Neuron (in vitro differentiated cells): ENCODE results near the gene PRSS33.

Source experiments
- H2AFZ ChIP-seq: one replicate; pipeline ENCODE4 v1.6.1; 2013; ENCODE audit warnings: low read depth, mild to moderate bottlenecking, inconsistent platforms, low read length, moderate library complexity
- H3K27me3 ChIP-seq: one replicate; pipeline ENCODE4 v1.6.1; 2013; ENCODE audit warnings: low read length; ENCODE audit not compliant: insufficient read depth
- H3K36me3 ChIP-seq: one replicate; pipeline ENCODE4 v1.6.1; 2013; ENCODE audit warnings: low read length; ENCODE audit not compliant: insufficient read depth
- H3K4me1 ChIP-seq: one replicate; pipeline ENCODE4 v1.6.1; 2013; ENCODE audit warnings: low read length; ENCODE audit not compliant: insufficient read depth
- H3K4me3 ChIP-seq: 2 replicates; pipeline ENCODE4 v1.5.1; 2013; ENCODE audit warnings: mild to moderate bottlenecking, low read length, moderate library complexity
- H3K9me3 ChIP-seq: one replicate; pipeline ENCODE4 v1.6.1; 2013; ENCODE audit warnings: low read length

The PRSS33 gene

DNA sequence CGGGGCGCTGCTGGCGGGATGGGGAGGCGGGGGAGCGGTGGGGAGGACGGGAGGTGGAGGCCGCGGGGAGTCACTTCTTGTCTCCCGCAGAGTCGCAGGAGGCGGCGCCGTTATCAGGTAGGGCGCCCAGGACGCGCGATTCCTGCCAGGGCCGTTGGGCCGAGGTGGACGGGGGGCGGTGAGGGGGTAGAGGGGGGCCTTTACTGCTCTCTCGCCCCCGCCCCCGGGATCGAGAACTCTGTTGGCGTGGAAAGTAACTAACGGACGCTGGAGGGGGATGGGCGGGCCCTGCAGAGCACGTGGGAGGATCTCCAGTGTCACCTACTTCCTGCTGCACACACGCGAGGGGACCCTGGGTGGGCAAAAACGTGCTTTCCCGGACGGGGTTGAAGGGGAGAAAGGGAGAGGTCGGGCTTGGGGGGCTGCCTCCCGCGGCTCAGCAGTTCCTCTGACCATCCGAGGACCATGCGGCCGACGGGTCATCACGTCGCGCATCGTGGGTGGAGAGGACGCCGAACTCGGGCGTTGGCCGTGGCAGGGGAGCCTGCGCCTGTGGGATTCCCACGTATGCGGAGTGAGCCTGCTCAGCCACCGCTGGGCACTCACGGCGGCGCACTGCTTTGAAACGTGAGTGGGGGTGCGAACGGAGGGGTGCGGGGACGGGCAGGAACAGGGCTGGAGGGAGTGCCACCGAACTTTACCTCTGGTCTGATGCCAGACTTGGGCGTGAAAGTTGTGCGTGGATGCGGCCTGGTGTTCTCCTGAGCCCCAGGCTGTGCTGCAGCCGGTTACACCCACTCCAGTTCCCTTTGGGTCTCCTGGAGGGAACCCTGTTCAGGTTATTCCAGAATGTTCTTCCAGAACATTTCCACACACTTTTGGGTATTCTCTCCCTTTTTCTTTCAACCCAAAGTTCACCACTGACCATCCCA lies 30.2 kb upstream of the PRSS33 start:
- no peak overlapping the region for H3K4me3 ChIP-seq
- H2AFZ ChIP-seq: no peak overlapping the region
- no peaks in the 10 kb centered on the region for H3K4me1 ChIP-seq
- H3K36me3 ChIP-seq: no peaks in the 10 kb centered on the region
- no peaks in the 10 kb centered on the region for H3K9me3 ChIP-seq
- peaks cover 16% of the 10 kb centered on the region for H3K27me3 ChIP-seq

DNA sequence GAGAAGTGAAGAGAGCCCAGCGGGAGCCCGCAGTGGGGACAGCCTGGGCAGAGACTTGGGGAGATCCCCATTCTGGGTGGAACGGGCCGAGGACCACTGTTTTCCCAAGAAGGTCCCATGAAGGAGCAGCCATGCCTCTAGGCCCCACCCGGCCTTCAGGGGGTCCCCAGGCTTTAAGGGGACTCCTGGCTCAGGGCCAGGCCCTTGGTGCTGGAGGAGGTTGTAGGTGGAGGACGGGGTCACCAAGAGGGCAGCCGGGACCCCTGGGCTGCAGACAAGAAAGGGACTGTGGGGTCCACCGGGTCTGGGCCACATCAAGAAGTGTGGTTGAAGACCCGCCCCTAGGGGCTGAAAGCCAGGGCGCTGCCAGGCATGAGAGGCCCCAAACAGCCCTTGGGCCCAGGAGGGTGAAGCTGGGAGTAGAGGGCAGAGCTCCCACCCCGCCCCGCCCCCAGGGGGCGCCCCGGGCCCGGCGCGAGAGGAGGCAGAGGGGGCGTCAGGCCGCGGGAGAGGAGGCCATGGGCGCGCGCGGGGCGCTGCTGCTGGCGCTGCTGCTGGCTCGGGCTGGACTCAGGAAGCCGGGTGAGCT lies 29.5 kb upstream of the PRSS33 start, which contains the start of gene PRSS21:
PRSS21 (plus strand) TSS at position 487 of the 589 bp plus-strand sequence; CDS start at position 519, 32 bp downstream.
- H3K9me3 ChIP-seq: no peaks in the 10 kb centered on the region
- no peak within 1 kb of the TSS for H2AFZ ChIP-seq
- no peaks in the 10 kb centered on the region for H3K36me3 ChIP-seq
- H3K4me1 ChIP-seq: no peaks in the 10 kb centered on the region
- peaks cover 22% of the 10 kb centered on the region for H3K27me3 ChIP-seq
- H3K4me3 ChIP-seq: no peak within 1 kb of the TSS

DNA sequence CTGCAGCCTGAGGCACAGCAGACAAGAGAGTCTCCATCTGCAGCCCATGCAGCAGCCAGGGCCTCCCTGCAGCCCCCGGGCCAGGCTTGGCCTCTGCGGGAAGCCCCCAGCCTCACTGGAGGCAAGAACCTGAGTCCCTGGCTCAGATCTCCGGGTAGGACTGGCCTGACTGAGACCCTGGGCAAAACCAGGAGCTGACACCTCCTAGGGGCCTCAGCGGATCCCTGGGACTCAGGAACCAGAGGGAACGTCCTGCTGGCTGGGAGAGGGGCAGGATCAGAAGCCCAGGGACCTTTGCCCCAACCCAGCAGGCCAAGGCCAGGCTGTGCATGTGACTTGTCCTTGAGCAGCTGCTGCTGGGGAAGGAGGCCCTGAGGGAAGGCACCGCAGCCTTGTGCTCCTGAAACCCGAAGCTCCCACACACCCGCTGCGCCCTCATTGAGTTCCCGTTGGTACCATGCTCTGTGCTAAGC lies 28.0 kb upstream of the PRSS33 start:
- Histone ChIP-seq H3K27me3 (peaks cover 23% of the 10 kb centered on the region), H3K4me3 (no peak overlapping the region), H3K4me1 (no peaks in the 10 kb centered on the region), H3K36me3 (no peaks in the 10 kb centered on the region), H2AFZ (no peak overlapping the region), H3K9me3 (no peaks in the 10 kb centered on the region)

DNA sequence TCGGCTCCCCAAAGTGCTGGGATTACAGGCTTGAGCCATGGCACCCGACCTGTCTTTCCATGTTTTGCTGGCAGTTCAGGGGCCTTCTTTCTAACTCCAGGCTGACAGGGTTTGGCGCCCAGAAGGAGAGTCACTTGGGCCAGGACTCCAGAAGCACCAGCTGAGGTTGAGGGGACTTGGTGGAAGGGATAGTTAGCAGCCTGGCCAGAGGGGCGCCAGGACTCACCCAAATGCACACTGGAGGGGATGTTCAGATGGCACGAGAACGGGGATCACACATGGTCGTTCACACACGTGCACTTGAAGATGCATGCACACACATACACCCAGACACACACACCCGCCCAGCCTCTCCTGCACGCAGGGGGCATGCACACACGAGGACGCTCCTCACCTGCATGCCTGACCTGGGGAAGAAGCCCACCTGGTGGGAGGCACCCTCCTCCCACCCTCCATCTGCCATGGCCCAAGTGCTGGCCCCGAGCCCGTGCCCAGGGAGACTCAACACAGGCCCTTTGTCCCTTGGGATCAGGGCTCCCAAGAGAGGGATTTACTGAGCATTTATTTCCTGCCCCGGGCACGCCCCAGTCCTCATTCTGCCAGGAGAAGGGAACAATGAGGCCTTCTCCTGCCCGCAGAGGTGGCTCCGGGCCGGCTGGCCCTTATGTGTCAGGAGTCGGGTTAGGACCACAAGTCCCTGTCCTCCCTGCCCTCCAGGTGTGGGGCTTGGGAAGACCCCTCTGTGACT lies 27.4 kb upstream of the PRSS33 start:
- no peaks in the 10 kb centered on the region for H3K36me3 ChIP-seq
- no peak overlapping the region for H3K4me3 ChIP-seq
- H3K4me1 ChIP-seq: no peaks in the 10 kb centered on the region
- no peak overlapping the region for H2AFZ ChIP-seq
- peaks cover 19% of the 10 kb centered on the region for H3K27me3 ChIP-seq
- no peaks in the 10 kb centered on the region for H3K9me3 ChIP-seq

DNA sequence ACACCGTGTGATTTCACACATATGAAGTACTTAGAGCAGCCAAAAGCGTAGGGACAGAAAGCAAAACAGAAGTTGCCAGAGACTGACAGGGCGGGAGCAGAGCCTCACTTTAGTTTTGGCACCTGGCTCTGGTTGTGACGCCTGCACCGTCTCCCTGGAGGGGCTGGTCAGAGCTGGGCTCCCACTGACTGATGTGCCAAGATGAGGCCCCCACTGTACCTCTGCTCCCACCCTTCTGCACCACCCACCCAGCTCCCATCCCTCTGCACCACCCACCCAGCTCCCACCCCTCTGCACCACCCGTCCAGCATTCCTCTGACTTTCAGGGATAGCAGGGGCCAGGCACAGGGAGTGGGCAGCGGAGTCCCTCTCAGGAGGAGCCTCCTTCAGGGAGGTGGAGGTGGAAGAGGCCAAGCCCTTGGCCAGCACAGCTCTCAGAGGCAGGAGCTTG lies 26.4 kb upstream of the PRSS33 start:
- no peak overlapping the region for H2AFZ ChIP-seq
- peaks cover 19% of the 10 kb centered on the region for H3K27me3 ChIP-seq
- no peaks in the 10 kb centered on the region for H3K4me1 ChIP-seq
- H3K36me3 ChIP-seq: no peaks in the 10 kb centered on the region
- no peak overlapping the region for H3K4me3 ChIP-seq
- no peaks in the 10 kb centered on the region for H3K9me3 ChIP-seq

DNA sequence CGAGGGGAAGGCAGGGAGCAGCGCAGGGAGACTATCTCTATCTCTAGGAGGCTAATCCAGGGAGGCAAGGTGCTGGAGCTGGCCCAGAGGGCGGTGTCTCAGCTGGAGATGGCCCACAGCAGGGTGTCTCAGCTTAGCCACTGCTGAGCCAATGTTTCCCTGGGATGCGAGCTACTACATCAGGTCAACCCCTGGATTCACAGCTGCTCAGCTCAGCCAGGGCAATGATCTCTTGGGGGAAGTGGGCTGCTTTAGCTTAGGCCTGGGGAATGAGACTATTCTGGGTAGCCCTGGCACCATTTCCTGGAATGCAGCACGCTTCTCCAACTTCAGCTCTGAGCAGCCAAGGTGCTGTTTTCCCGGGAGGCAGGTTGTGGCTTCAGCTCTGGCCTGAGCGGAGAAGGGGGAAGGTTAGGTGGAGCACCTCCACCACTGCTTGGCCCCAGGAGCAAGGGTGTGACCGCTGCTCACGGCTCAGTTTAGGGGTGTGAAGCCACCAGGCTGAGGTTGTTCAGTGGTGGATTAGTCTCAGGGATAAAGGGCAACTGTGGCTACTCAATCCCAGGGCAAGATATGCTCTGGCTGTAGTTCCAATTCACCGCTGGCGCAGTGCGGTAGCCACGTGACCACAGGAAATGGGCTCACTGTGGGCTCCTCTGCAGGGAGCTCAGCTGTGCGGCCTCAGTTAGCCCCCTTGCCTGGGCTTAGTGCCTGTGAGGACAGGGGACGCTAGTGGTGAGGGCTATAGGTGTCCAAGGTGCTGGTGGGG lies 24.5 kb upstream of the PRSS33 start:
- no peaks in the 10 kb centered on the region for H3K36me3 ChIP-seq
- H3K4me1 ChIP-seq: no peaks in the 10 kb centered on the region
- no peak overlapping the region for H3K4me3 ChIP-seq
- peaks cover 14% of the 10 kb centered on the region for H3K27me3 ChIP-seq
- no peak overlapping the region for H2AFZ ChIP-seq
- no peaks in the 10 kb centered on the region for H3K9me3 ChIP-seq

DNA sequence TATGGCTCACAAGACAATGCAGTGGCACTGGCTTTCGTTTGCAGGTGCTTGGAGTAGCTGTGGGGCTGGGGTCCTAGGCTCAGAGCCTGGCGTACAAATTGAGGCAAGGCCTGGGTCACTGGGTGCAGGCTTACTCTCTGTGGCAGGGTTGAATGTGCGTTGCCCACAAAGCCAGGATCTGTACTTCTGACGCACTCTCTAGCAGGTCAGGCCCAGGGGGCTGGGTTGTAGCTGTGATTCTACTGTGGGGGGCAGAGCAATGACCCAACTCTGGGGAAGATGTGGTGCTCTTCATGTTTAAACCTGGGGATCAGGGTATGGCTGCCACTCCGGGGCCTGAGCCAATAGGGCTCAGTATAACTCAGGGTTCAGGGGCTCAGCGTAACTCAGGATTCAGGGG lies 23.3 kb upstream of the PRSS33 start:
- no peaks in the 10 kb centered on the region for H3K9me3 ChIP-seq
- no peaks in the 10 kb centered on the region for H3K4me1 ChIP-seq
- H3K36me3 ChIP-seq: no peaks in the 10 kb centered on the region
- H2AFZ ChIP-seq: no peak overlapping the region
- no peak overlapping the region for H3K4me3 ChIP-seq
- peaks cover 14% of the 10 kb centered on the region for H3K27me3 ChIP-seq

DNA sequence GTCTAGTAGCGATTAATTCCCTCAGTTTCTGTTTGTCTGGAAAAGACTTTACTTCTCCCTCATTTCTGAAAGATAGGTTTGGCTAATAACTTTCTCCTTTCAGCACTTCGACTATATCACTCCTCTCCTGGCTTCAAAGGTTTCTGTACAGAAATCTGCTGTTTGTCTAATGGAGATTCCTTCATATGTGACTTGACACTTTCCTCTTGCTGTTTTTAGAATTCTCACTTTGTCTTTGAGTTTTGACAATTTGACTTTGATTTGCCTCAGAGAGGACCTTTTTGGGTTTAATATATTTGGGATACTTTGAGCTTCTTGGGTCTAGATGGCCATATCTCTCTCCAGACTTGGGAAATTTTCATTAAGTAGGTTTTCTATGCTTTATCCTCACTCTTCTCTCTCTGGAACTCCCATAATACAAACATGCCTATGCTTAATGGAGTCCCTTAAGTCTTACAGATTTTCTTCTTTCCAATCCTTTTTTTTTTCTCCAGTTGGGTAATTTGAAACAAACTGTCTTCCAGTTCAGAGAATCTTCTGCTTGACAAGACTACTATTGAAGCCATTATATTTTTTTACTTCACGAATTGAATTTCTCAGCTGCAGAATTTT lies 21.9 kb upstream of the PRSS33 start:
- Histone ChIP-seq H2AFZ (no peak overlapping the region), H3K4me3 (no peak overlapping the region), H3K27me3 (peaks cover 11% of the 10 kb centered on the region), H3K36me3 (no peaks in the 10 kb centered on the region), H3K9me3 (peaks cover 2% of the 10 kb centered on the region), H3K4me1 (no peaks in the 10 kb centered on the region)

DNA sequence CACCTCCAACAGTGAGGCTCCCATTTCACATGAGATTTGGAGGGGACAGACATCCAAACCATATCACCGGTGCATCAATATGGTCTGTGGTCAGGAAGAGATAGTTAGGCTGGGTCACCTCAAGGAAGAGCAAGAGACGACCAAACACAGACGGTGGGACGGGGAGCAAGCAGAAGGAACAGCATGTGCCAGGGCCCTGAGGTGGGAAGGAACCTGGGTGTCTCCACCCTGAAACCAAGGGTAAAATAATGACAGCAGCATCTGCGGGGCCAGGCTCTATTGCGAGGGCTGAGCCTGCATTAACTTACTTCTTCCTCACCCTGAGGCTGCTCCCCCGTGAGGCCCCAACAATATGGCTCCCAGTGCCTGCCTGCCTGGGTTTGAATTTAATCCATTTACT lies 20.8 kb upstream of the PRSS33 start:
- peaks cover 11% of the 10 kb centered on the region for H3K27me3 ChIP-seq
- H3K4me3 ChIP-seq: no peak overlapping the region
- H2AFZ ChIP-seq: no peak overlapping the region
- H3K9me3 ChIP-seq: peaks cover 6% of the 10 kb centered on the region
- H3K36me3 ChIP-seq: no peaks in the 10 kb centered on the region
- no peaks in the 10 kb centered on the region for H3K4me1 ChIP-seq

DNA sequence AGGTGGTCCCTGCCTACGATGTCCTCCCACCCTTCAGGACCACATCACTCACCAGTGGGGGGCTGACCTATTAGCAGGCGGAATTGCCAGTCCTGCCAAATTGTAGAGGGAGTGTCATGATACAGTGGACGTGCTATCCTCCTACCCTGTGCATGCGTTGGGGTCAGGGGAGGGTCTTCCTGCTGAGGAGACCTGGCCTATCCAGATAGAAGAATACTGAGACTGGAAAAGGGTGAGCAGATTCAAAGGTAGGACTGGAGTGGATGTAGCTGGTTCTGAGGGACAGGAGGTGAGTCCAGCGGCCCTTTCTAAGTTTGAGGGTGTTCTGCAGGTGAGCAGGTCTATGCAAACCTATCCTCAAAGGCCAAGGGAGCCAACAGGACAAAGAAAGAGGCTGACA lies 18.9 kb upstream of the PRSS33 start:
- H3K9me3 ChIP-seq: peaks cover 6% of the 10 kb centered on the region
- no peak overlapping the region for H3K4me3 ChIP-seq
- H3K36me3 ChIP-seq: no peaks in the 10 kb centered on the region
- H2AFZ ChIP-seq: no peak overlapping the region
- no peaks in the 10 kb centered on the region for H3K4me1 ChIP-seq
- H3K27me3 ChIP-seq: no peaks in the 10 kb centered on the region

DNA sequence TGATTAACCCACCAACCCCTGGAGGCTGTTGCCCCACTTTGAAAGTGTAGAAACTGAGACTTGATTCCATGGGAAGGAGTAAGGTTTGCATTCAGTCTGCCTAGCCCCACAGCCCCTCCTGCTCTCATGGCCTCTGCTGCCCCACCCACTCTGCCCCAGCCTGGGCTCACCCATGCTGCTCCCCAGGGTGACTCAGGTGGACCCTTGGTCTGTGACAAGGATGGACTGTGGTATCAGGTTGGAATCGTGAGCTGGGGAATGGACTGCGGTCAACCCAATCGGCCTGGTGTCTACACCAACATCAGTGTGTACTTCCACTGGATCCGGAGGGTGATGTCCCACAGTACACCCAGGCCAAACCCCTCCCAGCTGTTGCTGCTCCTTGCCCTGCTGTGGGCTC lies 17.4 kb upstream of the PRSS33 start:
- peaks cover 6% of the 10 kb centered on the region for H3K9me3 ChIP-seq
- H3K4me3 ChIP-seq: no peak overlapping the region
- no peaks in the 10 kb centered on the region for H3K36me3 ChIP-seq
- no peaks in the 10 kb centered on the region for H3K4me1 ChIP-seq
- no peak overlapping the region for H2AFZ ChIP-seq
- H3K27me3 ChIP-seq: no peaks in the 10 kb centered on the region

DNA sequence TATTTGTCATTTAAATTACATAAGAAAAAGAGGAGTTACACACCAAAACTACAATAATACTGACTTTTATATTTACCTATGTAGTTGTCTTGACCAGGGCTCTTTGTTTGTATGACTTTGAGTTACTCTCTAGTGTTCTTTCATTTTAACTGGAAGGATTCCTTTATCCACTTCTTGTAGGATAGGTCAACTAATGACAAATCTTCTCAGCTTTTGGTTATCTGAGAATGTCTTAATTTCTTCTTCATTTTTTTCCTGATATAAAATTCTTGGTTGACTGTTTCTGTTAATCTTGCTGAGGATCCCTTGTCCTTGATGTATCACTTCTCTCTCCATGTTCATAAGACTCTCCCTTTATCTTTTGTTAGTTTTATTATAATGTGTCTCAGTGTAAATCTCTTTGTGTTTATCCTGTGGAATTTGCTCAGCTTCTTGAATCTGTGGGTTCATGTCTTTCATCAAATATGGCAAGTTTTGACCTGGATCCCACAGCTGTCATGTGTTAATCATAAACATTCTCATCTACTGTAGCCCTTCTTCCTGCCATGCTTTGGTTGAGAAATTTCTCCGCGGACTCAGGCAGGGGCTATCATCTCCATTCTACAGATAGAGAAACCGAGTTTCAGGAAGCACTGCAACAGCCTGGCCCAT lies 16.3 kb upstream of the PRSS33 start:
- H2AFZ ChIP-seq: no peak overlapping the region
- peaks cover 6% of the 10 kb centered on the region for H3K9me3 ChIP-seq
- no peaks in the 10 kb centered on the region for H3K4me1 ChIP-seq
- no peaks in the 10 kb centered on the region for H3K36me3 ChIP-seq
- no peak overlapping the region for H3K4me3 ChIP-seq
- no peaks in the 10 kb centered on the region for H3K27me3 ChIP-seq
